Measurements from ENCODE around the gene NUP98. TPM values are rescaled to one million over a fixed set of nuclear protein-coding genes. Genes with fewer than 3 reads are reported as not detected.

Gene NUP98
- polyA plus RNA-seq, 3 donors from 2014 or later = 16.2 to 38.1 (median 20.5) TPM

Other genes starting within 250 kb of the NUP98 start
- not detected for gene ART5, start 155.6 kb downstream of the NUP98 start, polyA plus RNA-seq
- not detected for gene ART1, start 152.4 kb downstream of the NUP98 start, polyA plus RNA-seq
- gene CHRNA10, start 126.2 kb downstream of the NUP98 start, polyA plus RNA-seq = under 1 TPM in 1 of 3 donors, not detected in 2; 0.26 TPM
- 10 to 100 TPM in 2 of 3 donors, not detected in 1; 10.7 to 16.1 TPM for gene PGAP2, start 11.0 kb upstream of the NUP98 start, polyA plus RNA-seq
- 100 to 1,000 TPM; 167 to 292 (median 199) TPM for gene RHOG, start 43.4 kb upstream of the NUP98 start, polyA plus RNA-seq
- 10 to 100 TPM; 28.7 to 53.1 (median 45.5) TPM for gene STIM1, start 58.1 kb upstream of the NUP98 start, polyA plus RNA-seq